GM19438 (cell line): ENCODE measurements around the gene ELAC2.

ENCODE experiments used
- ATAC-seq: cut with Tn5 transposase; IDR thresholded peaks from one replicate; pipeline ENCODE4 v1.9.1; 2021; ENCODE audit warnings: low read depth; ENCODE audit not compliant: unreplicated experiment

ELAC2 gene

DNA sequence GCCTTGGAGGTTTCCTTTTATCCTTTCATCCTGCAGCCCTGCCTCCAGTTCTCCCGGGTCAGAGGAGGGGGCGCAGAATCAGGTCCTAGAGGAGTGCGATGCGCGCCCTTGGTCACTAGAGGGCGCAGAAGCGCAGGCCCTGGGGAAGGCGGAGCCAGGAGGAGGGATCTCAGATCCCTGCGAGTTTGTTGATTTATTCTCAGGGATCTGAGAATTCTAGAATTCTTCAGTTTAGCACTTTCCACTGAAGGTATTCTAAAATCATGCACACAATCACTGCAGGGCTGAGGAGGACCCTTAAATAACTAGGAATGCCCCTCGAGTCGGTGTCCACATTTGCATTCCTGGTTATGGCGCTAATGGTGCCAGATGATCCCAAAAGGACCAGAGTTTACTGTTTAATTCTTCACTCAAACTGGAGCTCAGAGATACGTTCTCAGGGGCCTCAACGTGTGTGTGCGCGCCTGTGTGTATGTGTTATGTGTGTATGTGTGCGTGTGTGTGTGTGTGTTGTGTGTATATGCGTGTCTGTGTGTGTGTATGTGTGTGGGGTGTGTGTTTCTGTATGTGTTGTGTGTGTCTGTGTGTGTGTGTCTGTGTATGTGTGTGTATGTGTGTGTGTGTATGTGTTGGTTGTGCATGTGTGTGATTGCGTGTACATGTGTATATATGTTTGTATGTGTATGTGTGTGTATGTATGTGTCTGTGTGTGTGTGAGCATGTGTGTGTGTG lies 6.9 kb upstream of the ELAC2 start:
- peak; percentile 88 for ATAC-seq

GRCh38 chr17:13024016-13024415 lies 6.2 kb upstream of the ELAC2 start:
- no peak for ATAC-seq

GRCh38 chr17:13016881-13017654 lies 759 bp downstream of the ELAC2 start:
- ATAC-seq, result peak; percentile 22

- ATAC-seq, result no peak
These were observed 3.0 kb downstream of the ELAC2 start for GRCh38 chr17:13014801-13015200.

- ATAC-seq, result no peak
These were observed 6.9 kb downstream of the ELAC2 start for GRCh38 chr17:13010959-13011358.

- ATAC-seq, result no peak
These were observed 9.4 kb downstream of the ELAC2 start for GRCh38 chr17:13008461-13008860.

DNA sequence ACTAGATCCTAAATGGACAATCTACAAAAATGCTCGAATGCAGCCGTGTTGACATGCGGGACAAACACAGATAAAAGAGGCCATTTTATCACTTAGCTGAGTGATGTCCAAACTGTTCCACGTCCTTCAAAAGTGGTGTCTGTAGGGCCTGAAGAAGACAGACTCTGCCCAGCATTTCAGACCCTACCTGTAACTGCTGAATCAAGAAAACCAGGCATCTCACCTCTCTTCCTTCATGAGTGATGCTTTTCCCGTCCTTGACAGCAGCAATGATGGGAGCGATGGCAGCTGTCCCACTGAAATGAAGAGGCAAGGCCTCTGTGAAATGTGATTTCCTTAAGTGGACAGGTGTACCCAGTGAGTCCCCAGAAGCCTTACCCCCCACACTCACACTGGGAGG lies 12.3 kb downstream of the ELAC2 start:
- ATAC-seq, result no peak

DNA sequence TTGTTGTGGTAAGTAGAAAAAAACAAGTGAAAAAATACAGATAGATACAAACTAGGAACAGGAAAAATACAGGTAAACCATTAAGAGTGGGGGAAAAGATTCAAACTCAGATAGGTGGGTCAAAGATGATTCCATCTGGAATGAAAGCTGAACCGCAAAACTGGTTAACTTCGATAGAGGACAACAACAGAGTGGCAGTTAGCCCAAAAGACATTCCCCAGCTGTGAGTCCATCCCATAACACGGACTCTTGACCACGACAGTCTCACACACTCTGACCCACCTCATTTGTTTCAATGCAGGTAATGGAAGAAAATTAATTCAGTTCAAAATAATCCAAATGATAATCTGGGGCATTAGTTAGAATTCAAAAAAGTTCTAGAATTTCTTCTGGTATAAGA lies 13.5 kb downstream of the ELAC2 start:
- no peak for ATAC-seq

- ATAC-seq, result no peak
These were observed 13.9 kb downstream of the ELAC2 start for GRCh38 chr17:13003927-13004326.

- ATAC-seq, result no peak
These were observed 14.4 kb downstream of the ELAC2 start for GRCh38 chr17:13003454-13003851.

DNA sequence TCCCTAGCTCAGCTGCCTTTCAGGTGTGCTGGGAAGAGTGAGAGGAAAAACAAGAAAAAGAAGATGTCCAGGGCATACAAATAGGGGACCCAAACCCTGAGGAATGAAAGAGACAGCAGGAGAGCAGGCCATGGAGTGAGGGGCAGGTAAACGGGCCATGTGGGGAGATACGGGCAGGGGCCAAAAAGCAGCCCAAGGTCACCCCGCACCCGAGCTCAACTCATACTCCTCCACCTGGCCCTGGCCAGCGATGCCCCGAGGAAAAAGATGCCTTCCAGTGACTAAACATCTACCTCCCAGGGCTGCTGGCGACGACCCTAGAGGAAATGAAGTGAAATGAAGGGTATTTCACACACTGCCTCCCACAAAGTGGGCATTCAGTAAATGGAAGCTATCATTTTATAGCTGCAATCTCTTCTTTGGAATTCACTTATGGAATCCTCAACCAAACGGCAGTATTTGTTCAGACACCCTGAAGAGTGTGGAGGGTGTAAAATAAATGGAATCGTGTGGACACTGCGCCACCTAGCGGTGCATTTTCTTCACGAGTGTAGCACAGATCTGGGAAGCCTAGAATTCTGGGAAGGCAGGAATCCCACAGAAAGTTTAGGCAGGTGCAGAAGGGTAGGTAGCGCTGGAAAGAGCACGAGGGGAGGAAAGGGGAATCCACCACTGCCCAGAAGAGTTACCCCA lies 14.9 kb downstream of the ELAC2 start:
- ATAC-seq, result no peak

GRCh38 chr17:13001991-13002615 lies 15.7 kb downstream of the ELAC2 start:
- ATAC-seq, result no peak

DNA sequence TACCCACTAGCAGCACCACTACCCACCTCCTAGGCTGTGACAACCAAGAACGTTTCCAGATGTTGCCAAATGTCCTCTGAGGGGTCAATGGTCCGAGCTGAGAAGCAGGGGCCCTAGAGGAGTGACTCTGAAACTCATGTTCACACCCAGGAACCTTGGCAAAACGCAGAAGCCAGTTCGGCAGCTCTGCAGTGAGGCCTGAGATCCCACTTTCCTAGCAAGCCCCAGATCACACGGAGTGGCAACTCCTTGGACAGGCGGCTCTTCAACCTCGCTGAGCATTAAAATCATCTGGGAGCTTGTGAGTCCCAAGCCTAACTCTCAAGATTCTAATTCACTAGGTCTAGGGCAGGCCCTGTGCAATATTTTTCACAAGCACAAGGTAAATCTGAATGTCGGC lies 17.3 kb downstream of the ELAC2 start:
- no peak for ATAC-seq

GRCh38 chr17:12998874-12999273 lies 19.0 kb downstream of the ELAC2 start:
- ATAC-seq, result no peak

- no peak for ATAC-seq
These were observed 19.4 kb downstream of the ELAC2 start for GRCh38 chr17:12998461-12998860.

- ATAC-seq, result no peak
These were observed 20.9 kb downstream of the ELAC2 start for GRCh38 chr17:12996941-12997340.

DNA sequence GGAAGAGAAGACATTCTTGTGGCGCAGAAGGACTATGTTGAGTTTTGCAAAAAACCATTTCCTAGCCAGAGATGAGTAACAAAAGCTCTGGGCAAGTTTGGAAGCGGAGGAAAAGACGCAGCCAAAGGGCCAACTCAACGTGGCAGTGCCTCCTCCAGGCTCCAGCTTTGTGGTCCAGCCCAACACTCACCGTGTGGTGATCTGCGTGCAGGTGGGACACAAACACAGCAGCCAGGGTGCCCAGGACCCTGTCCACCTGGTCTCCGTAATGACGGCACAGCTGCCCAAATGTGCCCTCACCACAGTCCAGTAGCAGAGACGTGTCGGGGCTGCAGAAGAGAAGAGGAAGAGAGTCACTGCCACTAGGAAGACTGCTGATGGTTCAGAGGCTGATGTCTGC lies 21.5 kb downstream of the ELAC2 start:
- ATAC-seq, result no peak

DNA sequence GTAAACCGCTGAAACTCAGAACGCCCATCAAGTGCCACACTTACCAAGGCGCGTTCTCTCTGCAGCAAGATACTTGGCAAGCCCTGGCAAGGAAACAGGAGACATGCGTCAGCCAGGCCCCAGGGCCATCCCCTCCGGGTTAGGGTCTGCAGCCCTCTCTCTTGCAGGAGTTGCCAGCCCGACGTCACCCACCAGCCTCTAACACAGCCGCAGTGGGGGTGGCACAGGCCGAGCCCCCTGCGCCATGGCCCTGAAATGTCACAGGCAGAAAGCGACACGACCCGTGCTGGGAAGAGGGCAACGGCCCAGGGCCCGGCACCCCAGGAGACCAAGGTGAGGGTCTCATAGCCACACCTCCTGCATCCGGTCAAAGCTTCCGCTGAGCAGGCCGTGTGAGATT lies 21.9 kb downstream of the ELAC2 start:
- no peak for ATAC-seq

DNA sequence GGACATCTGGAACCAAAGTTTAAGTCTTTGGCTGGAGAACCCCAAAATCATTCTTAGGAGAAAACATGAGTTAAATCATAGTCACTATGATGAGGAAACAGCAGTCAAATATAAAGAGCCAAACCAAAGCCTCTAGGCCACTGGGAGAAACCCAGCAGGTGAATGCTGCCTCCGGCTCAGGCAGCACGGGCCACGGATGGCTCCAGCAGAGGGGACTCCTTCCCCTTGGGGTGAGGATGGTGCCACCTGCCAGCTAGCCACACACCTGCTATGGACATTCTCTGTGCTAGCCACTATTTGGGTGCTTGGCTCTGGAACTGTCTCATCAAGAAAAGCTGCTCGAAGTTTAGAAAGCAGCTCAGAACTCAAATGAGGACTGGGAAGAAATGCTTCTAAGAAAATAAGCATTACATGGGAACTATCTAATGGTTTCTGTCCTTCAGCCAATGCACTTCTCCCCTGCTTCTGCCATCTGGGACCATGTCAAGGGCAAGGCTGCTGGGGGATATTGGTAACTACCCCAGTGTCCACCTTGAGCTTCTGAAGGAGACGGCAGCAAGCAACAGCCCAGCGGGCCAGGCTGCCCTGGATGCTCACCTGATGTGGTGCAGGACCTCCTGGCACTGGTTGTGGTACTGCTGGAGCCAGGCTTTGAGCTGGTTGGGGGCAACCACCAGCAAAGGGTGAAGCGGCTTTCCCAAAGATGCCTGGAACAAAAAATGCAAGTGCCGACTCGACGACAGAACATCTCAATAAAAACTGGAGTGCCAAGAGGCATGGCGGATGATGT lies 22.5 kb downstream of the ELAC2 start:
- ATAC-seq, result no peak

DNA sequence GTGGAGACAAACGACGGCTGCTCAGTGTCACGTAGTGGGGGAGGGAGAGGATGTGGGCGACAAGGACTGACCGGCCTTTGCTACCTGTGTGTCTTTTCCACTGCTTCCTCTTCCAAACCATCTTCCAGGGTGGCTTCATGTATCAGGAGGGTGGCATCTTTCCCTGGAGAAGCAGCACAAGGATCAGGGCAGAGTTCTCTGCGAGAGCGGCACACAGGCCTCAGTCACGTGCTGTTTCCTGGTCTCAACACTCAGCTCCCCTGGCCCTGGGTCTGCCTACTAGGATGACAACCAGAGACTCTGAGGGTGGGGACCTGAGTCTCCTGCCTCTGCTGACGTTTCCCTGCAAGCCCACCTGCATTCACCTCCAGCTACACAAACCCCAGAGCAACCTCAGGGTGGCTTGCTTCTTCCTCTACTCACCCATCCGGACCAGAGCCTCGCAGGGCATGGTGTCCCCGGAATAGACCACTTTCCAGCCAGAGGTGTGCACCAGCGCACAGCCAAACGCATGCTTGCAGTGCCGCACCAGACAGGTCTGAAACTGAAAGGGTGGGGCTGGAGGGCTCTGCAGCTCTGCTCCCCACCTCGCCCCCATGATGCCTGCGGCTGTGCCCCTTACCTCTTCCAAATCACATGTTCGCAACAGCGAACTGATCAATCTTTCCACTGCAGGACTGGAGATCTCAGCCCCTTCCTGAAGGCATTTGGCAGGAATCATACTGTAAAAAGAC lies 23.3 kb downstream of the ELAC2 start:
- no peak for ATAC-seq
